H1 (cell line): ENCODE results near the gene NAV2. TPM values are rescaled to one million over a fixed set of nuclear protein-coding genes. Genes with fewer than 3 reads are reported as not detected.

Experiments
- BRCA1 ChIP-seq: IDR thresholded peaks from 2 replicates; pipeline ENCODE4 v1.6.1; 2012; ENCODE audit warnings: low read depth, low read length, improper control_type of control experiment
- EGR1 ChIP-seq: IDR thresholded peaks from 2 replicates; pipeline ENCODE4 v1.6.1; 2011; ENCODE audit warnings: low read depth, low read length, borderline replicate concordance
- SAP30 ChIP-seq: fragments of 300-600 bp; sonication (generic); IDR thresholded peaks from 2 replicates; pipeline ENCODE4 v1.7.1; 2012; ENCODE audit warnings: low read length, moderate library complexity, mild to moderate bottlenecking, inconsistent platforms; ENCODE audit not compliant: insufficient read depth, insufficient replicate concordance
- SIRT6 ChIP-seq: IDR thresholded peaks from one replicate; pipeline ENCODE4 v1.7.1; 2012; ENCODE audit warnings: low read length, inconsistent platforms
- SIX5 ChIP-seq: IDR thresholded peaks from 2 replicates; pipeline ENCODE4 v1.6.1; 2011; ENCODE audit warnings: mild to moderate bottlenecking, low read depth, low read length
- SP2 ChIP-seq: IDR thresholded peaks from 2 replicates; pipeline ENCODE4 v1.6.1; 2012; ENCODE audit warnings: mild to moderate bottlenecking, low read length, inconsistent platforms
- TAF7 ChIP-seq: optimal IDR thresholded peaks from 2 replicates; pipeline ENCODE3; 2011; ENCODE audit warnings: low read depth, mild to moderate bottlenecking, inconsistent platforms, low read length, moderate library complexity, borderline replicate concordance
- TBP ChIP-seq: IDR thresholded peaks from 2 replicates; pipeline ENCODE4 v1.6.1; 2011; ENCODE audit warnings: low read depth, low read length, improper control_type of control experiment
- TEAD4 ChIP-seq: IDR thresholded peaks from 2 replicates; pipeline ENCODE4 v1.6.1; 2012; ENCODE audit warnings: low read depth, low read length, inconsistent platforms, mixed read lengths
- USF2 ChIP-seq: IDR thresholded peaks from 2 replicates; pipeline ENCODE4 v1.6.1; 2011; ENCODE audit warnings: low read length, improper control_type of control experiment
- ZNF274 ChIP-seq: IDR thresholded peaks from 2 replicates; pipeline ENCODE4 v1.7.0; 2012; ENCODE audit warnings: low read length, borderline replicate concordance; ENCODE audit errors: extremely low read depth
- polyA plus RNA-seq, 7 experiments: library from polyadenylated mRNA; depleted of rRNA in 3 of 7; stranded (reverse) in 5 of 7; unstranded in 2 of 7; fragments of >200 nt in 5 of 7; fragments of 200-250 nt in 2 of 7; gene quantifications; 1 replicate in 5 of 7; 2 replicates in 1 of 7; 4 replicates in 1 of 7; pipeline versions ENCODE4 v1.2.1 to v1.2.3, GENCODE V29; 2011 to 2013; ENCODE audit warnings: missing spikeins in 2 of 7, mixed read lengths in 2 of 7
- total RNA-seq: library from RNA; stranded (reverse); fragmentation: NEBNext Ultra II Directional; extraction: Animal tissue kit (Norgen Biotek cat#: 25700); gene quantifications from 2 replicates; pipeline ENCODE4 v1.2.1, GENCODE V29; 2021

The NAV2 gene
- total and polyA plus RNA-seq, 2 of the 8 experiments (the other 6 are each of a cell fraction or from before 2014, with no cell fraction given) = 35.6 to 73.6 TPM

- TF ChIP-seq USF2 (no peak), TBP (no peak), BRCA1 (no peak), TEAD4 (no peak), SAP30 (no peak), ZNF274 (no peak), EGR1 (no peak), SIRT6 (no peak), TAF7 (no peak), SP2 (no peak), SIX5 (no peak)
- TF ChIP-seq, all 59 proteins: peak for 0
These were observed 24.2 kb downstream of the NAV2 start (continued) for GRCh38 chr11:19736831-19737230.
